ENCODE measurements around the gene TNNI3. TPM values are rescaled to one million over a fixed set of nuclear protein-coding genes. Genes with fewer than 3 reads are reported as not detected.

TNNI3 gene
- polyA plus RNA-seq, 1 of the 3 experiments (the other 2 are of a cell fraction): 11.4 TPM

DNA sequence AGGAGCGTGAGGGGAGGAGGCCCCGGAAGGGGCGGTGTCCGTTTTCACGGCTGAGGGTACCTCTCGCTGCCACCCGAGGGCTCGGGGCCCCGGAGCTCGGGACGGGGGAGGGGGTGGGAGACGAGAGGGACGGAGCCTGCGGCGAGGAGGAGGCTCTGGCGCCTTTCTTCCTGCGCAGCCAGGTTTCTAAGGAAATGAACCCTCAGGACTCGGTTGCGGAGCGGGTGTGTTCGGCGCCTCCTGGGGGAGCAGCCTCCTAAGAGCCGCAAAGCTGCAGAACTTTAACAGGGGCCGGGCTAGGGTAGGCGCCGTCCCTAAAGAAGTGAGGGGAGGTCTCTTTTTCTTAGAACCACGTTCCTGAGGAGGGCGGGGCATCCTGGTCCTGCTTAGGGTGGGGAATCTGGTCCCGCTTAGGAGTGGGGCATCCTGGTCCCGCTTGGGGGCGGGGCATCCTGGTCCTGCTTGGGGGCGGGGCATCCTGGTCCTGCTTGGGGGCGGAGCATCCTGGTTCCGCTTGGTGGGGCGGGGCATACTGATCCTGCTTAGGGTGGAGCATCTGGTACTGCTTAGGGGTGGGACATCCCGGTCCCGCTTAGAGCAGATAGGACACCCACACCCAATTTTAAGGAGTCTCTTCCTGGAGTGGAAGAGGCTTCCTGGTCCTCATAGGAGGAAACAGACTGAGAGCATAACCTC lies 16.3 kb upstream of the TNNI3 start:
- DNase-seq: peak; percentile 74
- Histone ChIP-seq H3F3A (replicated peaks; ENCODE audit: insufficient read depth) (no peaks in the 10 kb centered on the region), H3K36me3 (replicated peaks in 1 of 2; ENCODE audit: control insufficient read depth in 1 of 2, insufficient read depth in 2 of 2, low read length in 1 of 2) (no peaks in the 10 kb centered on the region), H3K27me3 (ENCODE audit: insufficient read depth) (peaks cover 29% of the 10 kb centered on the region; the same call in 1 of the 2 replicates), H3K4me1 (ENCODE audit: control insufficient read depth in 1 of 2, insufficient read depth in 2 of 2, low read depth in 1 of 2, low read length in 1 of 2) (peaks cover 0 to 3% of the 10 kb centered on the region in 2 experiments; a peak in 1 of 4 replicates), H3K4me3 (ENCODE audit: low read depth in 2 of 2, low read length in 1 of 2) (no peak overlapping the region), H3K9me2 (no peaks in the 10 kb centered on the region), H3K9ac (no peak overlapping the region), H3K79me2 (ENCODE audit: insufficient read depth) (no peaks in the 10 kb centered on the region), H4K20me1 (ENCODE audit: insufficient read depth) (no peaks in the 10 kb centered on the region), H3K4me2 (no peak overlapping the region), H2AFZ (ENCODE audit: low read depth) (no peak overlapping the region), H3K27ac (ENCODE audit: low read depth in 2 of 2, low read length in 1 of 2) (no peak overlapping the region), H3K9me3 (no peaks in the 10 kb centered on the region)
- POLR2A ChIA-PET: interaction anchor here (0.8 kb wide), 1 partner anchor 42 kb away, joined by 3 read pairs; no protein-coding TSS in a partner anchor
- CTCF ChIA-PET: interaction anchor here (0.6 to 1.5 kb wide), 3 partner anchors 8 to 47 kb away, joined by 3 to 4 read pairs (median 3); no protein-coding TSS in a partner anchor
- WGBS (ENCODE audit: low lambda C conversion rate): 67% methylated on average over 31 of the region's 37 CpGs
- TF ChIP-seq, protein P1, sequence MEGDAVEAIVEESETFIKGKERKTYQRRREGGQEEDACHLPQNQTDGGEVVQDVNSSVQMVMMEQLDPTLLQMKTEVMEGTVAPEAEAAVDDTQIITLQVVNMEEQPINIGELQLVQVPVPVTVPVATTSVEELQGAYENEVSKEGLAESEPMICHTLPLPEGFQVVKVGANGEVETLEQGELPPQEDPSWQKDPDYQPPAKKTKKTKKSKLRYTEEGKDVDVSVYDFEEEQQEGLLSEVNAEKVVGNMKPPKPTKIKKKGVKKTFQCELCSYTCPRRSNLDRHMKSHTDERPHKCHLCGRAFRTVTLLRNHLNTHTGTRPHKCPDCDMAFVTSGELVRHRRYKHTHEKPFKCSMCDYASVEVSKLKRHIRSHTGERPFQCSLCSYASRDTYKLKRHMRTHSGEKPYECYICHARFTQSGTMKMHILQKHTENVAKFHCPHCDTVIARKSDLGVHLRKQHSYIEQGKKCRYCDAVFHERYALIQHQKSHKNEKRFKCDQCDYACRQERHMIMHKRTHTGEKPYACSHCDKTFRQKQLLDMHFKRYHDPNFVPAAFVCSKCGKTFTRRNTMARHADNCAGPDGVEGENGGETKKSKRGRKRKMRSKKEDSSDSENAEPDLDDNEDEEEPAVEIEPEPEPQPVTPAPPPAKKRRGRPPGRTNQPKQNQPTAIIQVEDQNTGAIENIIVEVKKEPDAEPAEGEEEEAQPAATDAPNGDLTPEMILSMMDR (IDR thresholded peaks at IDR 0.05): no peak
- TF ChIP-seq SMC3 (IDR thresholded peaks at IDR 0.05; ENCODE audit: low read depth, low read length) (no peak), CHD2 (IDR thresholded peaks at IDR 0.05; ENCODE audit: low read length, partially characterized antibody) (no peak), ELF1 (IDR thresholded peaks at IDR 0.05) (no peak), GATA2 (CRISPR knock-in tag; IDR thresholded peaks at IDR 0.05) (no peak), MXI1 (IDR thresholded peaks at IDR 0.05; ENCODE audit: low read depth, low read length) (no peak), EP300 (IDR thresholded peaks at IDR 0.05; ENCODE audit: borderline replicate concordance in 1 of 2, low read depth in 1 of 2, low read length in 1 of 2) (no peak), MEF2A (IDR thresholded peaks at IDR 0.05; ENCODE audit: borderline replicate concordance, low read depth) (no peak), RCOR1 (IDR thresholded peaks at IDR 0.05; ENCODE audit: low read length) (no peak), NRF1 (IDR thresholded peaks at IDR 0.05; ENCODE audit: low read depth, low read length) (no peak), FOSL2 (IDR thresholded peaks at IDR 0.05; ENCODE audit: borderline replicate concordance, low read depth) (no peak), YY1 (IDR thresholded peaks at IDR 0.05; ENCODE audit: low read depth) (no peak), TEAD4 (IDR thresholded peaks at IDR 0.05; ENCODE audit: borderline replicate concordance, insufficient read depth) (no peak), RFX5 (IDR thresholded peaks at IDR 0.05; ENCODE audit: low read length) (no peak)
- TF ChIP-seq, protein P2, sequence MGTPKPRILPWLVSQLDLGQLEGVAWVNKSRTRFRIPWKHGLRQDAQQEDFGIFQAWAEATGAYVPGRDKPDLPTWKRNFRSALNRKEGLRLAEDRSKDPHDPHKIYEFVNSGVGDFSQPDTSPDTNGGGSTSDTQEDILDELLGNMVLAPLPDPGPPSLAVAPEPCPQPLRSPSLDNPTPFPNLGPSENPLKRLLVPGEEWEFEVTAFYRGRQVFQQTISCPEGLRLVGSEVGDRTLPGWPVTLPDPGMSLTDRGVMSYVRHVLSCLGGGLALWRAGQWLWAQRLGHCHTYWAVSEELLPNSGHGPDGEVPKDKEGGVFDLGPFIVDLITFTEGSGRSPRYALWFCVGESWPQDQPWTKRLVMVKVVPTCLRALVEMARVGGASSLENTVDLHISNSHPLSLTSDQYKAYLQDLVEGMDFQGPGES (IDR thresholded peaks at IDR 0.05; ENCODE audit: low read depth, low read length): no peak
- TF ChIP-seq, protein P3, sequence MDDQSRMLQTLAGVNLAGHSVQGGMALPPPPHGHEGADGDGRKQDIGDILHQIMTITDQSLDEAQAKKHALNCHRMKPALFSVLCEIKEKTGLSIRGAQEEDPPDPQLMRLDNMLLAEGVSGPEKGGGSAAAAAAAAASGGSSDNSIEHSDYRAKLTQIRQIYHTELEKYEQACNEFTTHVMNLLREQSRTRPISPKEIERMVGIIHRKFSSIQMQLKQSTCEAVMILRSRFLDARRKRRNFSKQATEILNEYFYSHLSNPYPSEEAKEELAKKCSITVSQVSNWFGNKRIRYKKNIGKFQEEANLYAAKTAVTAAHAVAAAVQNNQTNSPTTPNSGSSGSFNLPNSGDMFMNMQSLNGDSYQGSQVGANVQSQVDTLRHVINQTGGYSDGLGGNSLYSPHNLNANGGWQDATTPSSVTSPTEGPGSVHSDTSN (IDR thresholded peaks at IDR 0.05): no peak
- TF ChIP-seq, protein P4, sequence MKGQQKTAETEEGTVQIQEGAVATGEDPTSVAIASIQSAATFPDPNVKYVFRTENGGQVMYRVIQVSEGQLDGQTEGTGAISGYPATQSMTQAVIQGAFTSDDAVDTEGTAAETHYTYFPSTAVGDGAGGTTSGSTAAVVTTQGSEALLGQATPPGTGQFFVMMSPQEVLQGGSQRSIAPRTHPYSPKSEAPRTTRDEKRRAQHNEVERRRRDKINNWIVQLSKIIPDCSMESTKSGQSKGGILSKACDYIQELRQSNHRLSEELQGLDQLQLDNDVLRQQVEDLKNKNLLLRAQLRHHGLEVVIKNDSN (IDR thresholded peaks at IDR 0.05; ENCODE audit: borderline replicate concordance, low read depth): no peak
- TF ChIP-seq, protein P5, sequence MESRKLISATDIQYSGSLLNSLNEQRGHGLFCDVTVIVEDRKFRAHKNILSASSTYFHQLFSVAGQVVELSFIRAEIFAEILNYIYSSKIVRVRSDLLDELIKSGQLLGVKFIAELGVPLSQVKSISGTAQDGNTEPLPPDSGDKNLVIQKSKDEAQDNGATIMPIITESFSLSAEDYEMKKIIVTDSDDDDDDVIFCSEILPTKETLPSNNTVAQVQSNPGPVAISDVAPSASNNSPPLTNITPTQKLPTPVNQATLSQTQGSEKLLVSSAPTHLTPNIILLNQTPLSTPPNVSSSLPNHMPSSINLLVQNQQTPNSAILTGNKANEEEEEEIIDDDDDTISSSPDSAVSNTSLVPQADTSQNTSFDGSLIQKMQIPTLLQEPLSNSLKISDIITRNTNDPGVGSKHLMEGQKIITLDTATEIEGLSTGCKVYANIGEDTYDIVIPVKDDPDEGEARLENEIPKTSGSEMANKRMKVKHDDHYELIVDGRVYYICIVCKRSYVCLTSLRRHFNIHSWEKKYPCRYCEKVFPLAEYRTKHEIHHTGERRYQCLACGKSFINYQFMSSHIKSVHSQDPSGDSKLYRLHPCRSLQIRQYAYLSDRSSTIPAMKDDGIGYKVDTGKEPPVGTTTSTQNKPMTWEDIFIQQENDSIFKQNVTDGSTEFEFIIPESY (IDR thresholded peaks at IDR 0.05; ENCODE audit: borderline replicate concordance, low read depth): no peak

All from SK-N-SH (cell line).